ENCODE measurements around the gene DOCK8. TPM values are rescaled to one million over a fixed set of nuclear protein-coding genes. Genes with fewer than 3 reads are reported as not detected.
A peak's percentile ranks its signal among the peaks of the same experiment; 100 is the strongest.

Gene DOCK8
- total and polyA plus RNA-seq, 2 donors from 2014 or later: 5.0 to 46.5 TPM

- TF ChIP-seq, protein P1, sequence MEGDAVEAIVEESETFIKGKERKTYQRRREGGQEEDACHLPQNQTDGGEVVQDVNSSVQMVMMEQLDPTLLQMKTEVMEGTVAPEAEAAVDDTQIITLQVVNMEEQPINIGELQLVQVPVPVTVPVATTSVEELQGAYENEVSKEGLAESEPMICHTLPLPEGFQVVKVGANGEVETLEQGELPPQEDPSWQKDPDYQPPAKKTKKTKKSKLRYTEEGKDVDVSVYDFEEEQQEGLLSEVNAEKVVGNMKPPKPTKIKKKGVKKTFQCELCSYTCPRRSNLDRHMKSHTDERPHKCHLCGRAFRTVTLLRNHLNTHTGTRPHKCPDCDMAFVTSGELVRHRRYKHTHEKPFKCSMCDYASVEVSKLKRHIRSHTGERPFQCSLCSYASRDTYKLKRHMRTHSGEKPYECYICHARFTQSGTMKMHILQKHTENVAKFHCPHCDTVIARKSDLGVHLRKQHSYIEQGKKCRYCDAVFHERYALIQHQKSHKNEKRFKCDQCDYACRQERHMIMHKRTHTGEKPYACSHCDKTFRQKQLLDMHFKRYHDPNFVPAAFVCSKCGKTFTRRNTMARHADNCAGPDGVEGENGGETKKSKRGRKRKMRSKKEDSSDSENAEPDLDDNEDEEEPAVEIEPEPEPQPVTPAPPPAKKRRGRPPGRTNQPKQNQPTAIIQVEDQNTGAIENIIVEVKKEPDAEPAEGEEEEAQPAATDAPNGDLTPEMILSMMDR (IDR thresholded peaks at IDR 0.05; ENCODE audit: borderline replicate concordance, extremely low read depth, insufficient read depth): no peak
- Histone ChIP-seq H3K4me3 (ENCODE audit: low read length in 3 of 3) (no peak overlapping the region), H3K9ac (ENCODE audit: low read length in 3 of 3) (no peak overlapping the region), H3K9me3 (ENCODE audit: control insufficient read depth in 2 of 3, insufficient read depth in 1 of 3, low read length in 3 of 3) (no peaks in the 10 kb centered on the region), H3K27me3 (ENCODE audit: control insufficient read depth, insufficient read depth, low read length) (no peaks in the 10 kb centered on the region), H3K36me3 (ENCODE audit: control insufficient read depth in 2 of 3, insufficient read depth in 3 of 3, low read length in 3 of 3) (peaks cover 0 to 14% (median 0%) of the 10 kb centered on the region in 3 donors), H3K27ac (ENCODE audit: low read depth in 2 of 2, low read length in 2 of 2) (no peak overlapping the region), H3K4me1 (ENCODE audit: control insufficient read depth in 2 of 3, insufficient read depth in 2 of 3, low read depth in 1 of 3, low read length in 3 of 3) (peaks cover 0 to 7% (median 5%) of the 10 kb centered on the region in 3 donors)
- DNase-seq (no peak), FAIRE-seq (no peak)
- intact Hi-C loops (cut with DNase I): no loop called here
Observed at GRCh38 chr9:436482-436881, 221.8 kb downstream of the DOCK8 start.

DNA sequence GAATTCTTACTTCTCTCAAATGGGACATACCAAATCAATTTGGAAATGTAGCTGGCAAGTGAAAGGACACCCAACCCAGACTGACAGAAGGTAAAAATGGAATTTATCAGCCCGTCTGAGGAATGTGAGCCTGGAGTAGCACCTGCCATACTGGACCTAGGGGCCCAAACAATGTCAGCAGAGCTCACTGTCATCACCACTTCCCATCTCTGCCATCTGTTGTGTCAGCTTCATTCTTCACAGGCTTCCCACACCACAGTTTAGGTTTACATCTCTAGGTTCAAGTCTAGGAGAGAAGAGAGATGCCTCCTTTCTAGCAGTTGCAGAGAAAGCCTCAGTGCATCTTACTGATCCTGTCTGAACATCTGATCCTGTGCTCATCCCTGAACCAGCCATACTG, 222.4 kb downstream of the DOCK8 start:
- TF ChIP-seq, protein P1 (IDR thresholded peaks at IDR 0.05; ENCODE audit: borderline replicate concordance, extremely low read depth, insufficient read depth): no peak
- FAIRE-seq: no peak

GRCh38 chr9:437574-438001, 222.9 kb downstream of the DOCK8 start:
- Histone ChIP-seq H3K27me3 (ENCODE audit: control insufficient read depth, insufficient read depth, low read length) (no peaks in the 10 kb centered on the region), H3K4me1 (ENCODE audit: control insufficient read depth in 2 of 3, insufficient read depth in 2 of 3, low read depth in 1 of 3, low read length in 3 of 3) (peaks cover 0 to 7% (median 5%) of the 10 kb centered on the region in 3 donors), H3K9ac (ENCODE audit: low read length in 3 of 3) (no peak overlapping the region), H3K9me3 (ENCODE audit: control insufficient read depth in 2 of 3, insufficient read depth in 1 of 3, low read length in 3 of 3) (no peaks in the 10 kb centered on the region), H3K4me3 (ENCODE audit: low read length in 3 of 3) (no peak overlapping the region), H3K36me3 (ENCODE audit: control insufficient read depth in 2 of 3, insufficient read depth in 3 of 3, low read length in 3 of 3) (peaks cover 0 to 14% (median 0%) of the 10 kb centered on the region in 3 donors), H3K27ac (ENCODE audit: low read depth in 2 of 2, low read length in 2 of 2) (no peak overlapping the region)
- intact Hi-C loops (cut with DNase I): no loop called here
- FAIRE-seq (peak; percentile 11), DNase-seq (peak in 2 of 5 donors; percentile 49 to 70)
- TF ChIP-seq, protein P1 (IDR thresholded peaks at IDR 0.05; ENCODE audit: borderline replicate concordance, extremely low read depth, insufficient read depth): no peak

More for the DNA sequence above, 222.4 kb downstream of the DOCK8 start:
- H3K27me3 ChIP-seq (ENCODE audit: control insufficient read depth, insufficient read depth, low read length): no peaks in the 10 kb centered on the region
- no peak for DNase-seq
- intact Hi-C loops (cut with DNase I): no loop called here
- H3K9me3 ChIP-seq (ENCODE audit: control insufficient read depth in 2 of 3, insufficient read depth in 1 of 3, low read length in 3 of 3): no peaks in the 10 kb centered on the region
- H3K9ac ChIP-seq (ENCODE audit: low read length in 3 of 3): no peak overlapping the region
- peaks cover 0 to 7% (median 5%) of the 10 kb centered on the region in 3 donors for H3K4me1 ChIP-seq (ENCODE audit: control insufficient read depth in 2 of 3, insufficient read depth in 2 of 3, low read depth in 1 of 3, low read length in 3 of 3)
- peak overlapping the region in 1 of 2 donors; percentile 5 for H3K27ac ChIP-seq (ENCODE audit: low read depth in 2 of 2, low read length in 2 of 2)
- H3K4me3 ChIP-seq (ENCODE audit: low read length in 3 of 3): no peak overlapping the region
- peaks cover 0 to 14% (median 0%) of the 10 kb centered on the region in 3 donors for H3K36me3 ChIP-seq (ENCODE audit: control insufficient read depth in 2 of 3, insufficient read depth in 3 of 3, low read length in 3 of 3)

DNA sequence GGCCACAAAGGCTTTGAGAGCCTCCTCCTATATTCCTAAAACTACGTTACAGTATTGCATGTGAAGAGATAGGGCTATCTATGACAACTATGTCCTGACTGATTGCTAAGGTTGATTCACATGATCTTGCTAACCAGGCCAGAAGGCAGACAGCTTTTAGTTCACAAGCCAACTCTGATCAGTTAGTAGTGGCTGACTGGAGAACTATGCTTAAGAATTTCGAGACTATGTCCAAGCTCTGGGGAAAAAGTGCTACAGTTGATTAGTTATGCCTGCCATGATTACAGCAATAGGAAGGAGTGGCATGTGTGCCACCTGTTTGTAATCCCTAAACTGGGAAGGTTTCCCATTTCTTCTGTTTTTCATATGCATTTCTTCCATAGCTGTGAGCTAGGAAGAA, 223.4 kb downstream of the DOCK8 start:
- H3K4me1 ChIP-seq (ENCODE audit: control insufficient read depth in 2 of 3, insufficient read depth in 2 of 3, low read depth in 1 of 3, low read length in 3 of 3): peaks cover 0 to 7% (median 5%) of the 10 kb centered on the region in 3 donors
- no peak for DNase-seq
- TF ChIP-seq, protein P1 (IDR thresholded peaks at IDR 0.05; ENCODE audit: borderline replicate concordance, extremely low read depth, insufficient read depth): no peak
- H3K9me3 ChIP-seq (ENCODE audit: control insufficient read depth in 2 of 3, insufficient read depth in 1 of 3, low read length in 3 of 3): no peaks in the 10 kb centered on the region
- no peak overlapping the region for H3K4me3 ChIP-seq (ENCODE audit: low read length in 3 of 3)
- H3K9ac ChIP-seq (ENCODE audit: low read length in 3 of 3): no peak overlapping the region
- intact Hi-C loops (cut with DNase I): no loop called here
- H3K36me3 ChIP-seq (ENCODE audit: control insufficient read depth in 2 of 3, insufficient read depth in 3 of 3, low read length in 3 of 3): peaks cover 0 to 10% (median 0%) of the 10 kb centered on the region in 3 donors
- no peak overlapping the region for H3K27ac ChIP-seq (ENCODE audit: low read depth in 2 of 2, low read length in 2 of 2)
- no peak for FAIRE-seq
- no peaks in the 10 kb centered on the region for H3K27me3 ChIP-seq (ENCODE audit: control insufficient read depth, insufficient read depth, low read length)
